Measurements from ENCODE around the gene TMEM223. TPM values are rescaled to one million over a fixed set of nuclear protein-coding genes. Genes with fewer than 3 reads are reported as not detected.

TMEM223 gene
- total and polyA plus RNA-seq, 9 of the 15 experiments (the other 6 are each of a cell fraction or from before 2014, with no cell fraction given): 5.9 to 34.5 (median 19.6) TPM

- TF ChIP-seq ZBTB33 (CRISPR knock-in tag; IDR thresholded peaks at IDR 0.05): no peak; the same call in 1 of the 2 replicates
- TF ChIP-seq ZNF263 (CRISPR knock-in tag; IDR thresholded peaks at IDR 0.05; ENCODE audit: borderline replicate concordance): 0 out of 2 replicates have a peak, but pooled peaks have one; percentile 30
- TF ChIP-seq SMARCB1 (IDR thresholded peaks at IDR 0.05; ENCODE audit: insufficient read length, low read depth): no peak
- TF ChIP-seq ILK (tag; IDR thresholded peaks at IDR 0.05; ENCODE audit: borderline replicate concordance, low read depth): no peak
- TF ChIP-seq MYBL2 (IDR thresholded peaks at IDR 0.05; ENCODE audit: low read depth): no peak
- no peak for TF ChIP-seq MYBL2 (CRISPR knock-in tag; IDR thresholded peaks at IDR 0.05; ENCODE audit: borderline replicate concordance)
- 0 out of 2 replicates have a peak, but pooled peaks have one; percentile 27 for TF ChIP-seq NFATC3 (IDR thresholded peaks at IDR 0.05)
- peak; percentile 61 for TF ChIP-seq CHD1 (IDR thresholded peaks at IDR 0.05; ENCODE audit: low read length)
- no peak for TF ChIP-seq E2F5 (CRISPR knock-in tag; IDR thresholded peaks at IDR 0.05)
- no peak for TF ChIP-seq RREB1 (CRISPR knock-in tag; IDR thresholded peaks at IDR 0.05)
- TF ChIP-seq ELK3 (CRISPR knock-in tag; IDR thresholded peaks at IDR 0.05): no peak
- TF ChIP-seq CHCHD3 (CRISPR knock-in tag; IDR thresholded peaks at IDR 0.05): peak; percentile 49; the same call in 1 of the 2 replicates
- no peak for TF ChIP-seq ZNF280B (CRISPR knock-in tag; IDR thresholded peaks at IDR 0.05)
- no peak for TF ChIP-seq ETS2 (tag; IDR thresholded peaks at IDR 0.05; ENCODE audit: borderline replicate concordance, poor library complexity, severe bottlenecking)
These were observed 47.5 kb upstream of the TMEM223 start, which contains the start of gene WDR74 (continued) for GRCh38 chr11:62839050-62839945.

Data from K562 (cell line).